Measurements from ENCODE around the gene LRP8. TPM values are rescaled to one million over a fixed set of nuclear protein-coding genes. Genes with fewer than 3 reads are reported as not detected.

Gene LRP8
- total and polyA plus RNA-seq, 2 experiments from 2014 or later: 27.8 to 71.1 TPM

DNA sequence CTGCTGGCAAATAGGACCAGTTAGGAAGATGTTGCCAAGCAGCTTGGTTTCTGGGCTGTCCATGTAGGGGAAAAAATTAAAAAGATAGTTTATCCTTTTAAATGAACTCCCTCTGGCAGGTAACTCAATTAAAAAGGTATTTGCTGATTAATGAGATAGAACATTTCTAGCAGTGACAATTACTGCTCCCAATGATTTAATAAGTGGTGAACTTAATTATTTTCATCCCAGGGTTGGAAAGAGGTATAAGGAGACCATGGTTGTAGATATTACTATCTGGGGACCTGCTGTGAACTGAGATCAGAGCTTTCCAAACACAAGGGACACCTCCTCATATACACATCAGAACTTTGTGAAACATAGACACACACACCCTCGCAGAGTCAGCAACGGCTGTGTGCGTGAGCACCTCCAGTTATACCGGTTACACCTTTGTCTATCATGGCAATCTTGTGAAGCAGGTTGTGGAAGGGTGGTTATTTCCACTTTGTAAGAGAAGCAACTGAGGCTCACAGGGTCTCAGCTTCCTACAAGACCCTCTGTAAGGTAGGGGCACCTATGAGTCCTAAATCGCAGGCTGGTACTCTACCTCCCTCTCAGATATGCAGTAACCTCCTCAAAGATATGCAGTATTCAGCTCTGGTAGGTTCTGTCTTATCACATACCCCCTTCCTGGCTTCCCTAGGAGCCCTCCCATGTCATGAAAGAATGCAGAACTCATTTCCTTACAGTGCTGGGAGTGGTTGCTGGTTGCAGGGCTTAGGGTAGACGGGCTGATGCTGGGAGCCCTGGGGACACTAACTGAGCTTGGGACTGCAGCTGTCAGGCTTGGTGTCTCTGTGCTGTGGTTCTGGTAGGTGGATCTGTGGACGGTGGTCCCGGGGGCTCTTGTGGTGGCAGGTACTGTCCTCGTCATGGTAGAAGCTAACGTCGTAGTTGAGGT, 71.1 kb downstream of the LRP8 start:
- no peak for ATAC-seq
- Histone ChIP-seq H3K4me2 (no peak overlapping the region), H3K36me3 (ENCODE audit: insufficient read depth) (peaks cover 78% of the 10 kb centered on the region), H3K4me3 (no peak overlapping the region), H3F3A (replicated peaks; ENCODE audit: low read depth) (peaks cover 6% of the 10 kb centered on the region), H3K27me3 (ENCODE audit: insufficient read depth) (no peaks in the 10 kb centered on the region), H3K27ac (ENCODE audit: low read depth) (no peak overlapping the region), H3K9me2 (ENCODE audit: insufficient read depth) (no peaks in the 10 kb centered on the region), H4K20me1 (replicated peaks; ENCODE audit: insufficient read depth) (peaks cover 18% of the 10 kb centered on the region), H3K79me2 (replicated peaks; ENCODE audit: insufficient read depth) (no peaks in the 10 kb centered on the region), H2AFZ (no peak overlapping the region), H3K4me1 (ENCODE audit: insufficient read depth) (no peaks in the 10 kb centered on the region)
- H3K36me3 Mint-ChIP-seq (ENCODE audit: low read depth): peaks cover 93% of the 10 kb centered on the region
- TF ChIP-seq ZNF462 (CRISPR knock-in tag; IDR thresholded peaks at IDR 0.05) (no peak), ZNF331 (CRISPR knock-in tag; IDR thresholded peaks at IDR 0.05; ENCODE audit: low read depth) (no peak), NANOG (IDR thresholded peaks at IDR 0.05; ENCODE audit: borderline replicate concordance) (no peak), EZH2 (IDR thresholded peaks at IDR 0.05; ENCODE audit: low read depth, unreplicated experiment) (no peak), REST (IDR thresholded peaks at IDR 0.05; ENCODE audit: unreplicated experiment) (no peak), JUNB (IDR thresholded peaks at IDR 0.05; ENCODE audit: unreplicated experiment) (no peak), EZH2phosphoT487 (IDR thresholded peaks at IDR 0.05; ENCODE audit: unreplicated experiment) (no peak), CREB1 (CRISPR knock-in tag; IDR thresholded peaks at IDR 0.05; ENCODE audit: low read depth) (no peak), STAT1 (IDR thresholded peaks at IDR 0.05; ENCODE audit: unreplicated experiment) (no peak), POLR2AphosphoS5 (IDR thresholded peaks at IDR 0.05; ENCODE audit: low read depth) (no peak)
- no peak overlapping the region for H3K4me3 Mint-ChIP-seq
- no peaks in the 10 kb centered on the region for H3K4me1 Mint-ChIP-seq
- H3K27ac Mint-ChIP-seq: no peak overlapping the region
- H3K27me3 Mint-ChIP-seq (ENCODE audit: insufficient read depth, low read depth, poor library complexity): peaks cover 6% of the 10 kb centered on the region
- no peaks in the 10 kb centered on the region for H3K9me3 Mint-ChIP-seq
- no peak for DNase-seq (ENCODE audit: low spot score)
